H1 (cell line): Measurements from ENCODE around the gene EPSTI1. TPM values are rescaled to one million over a fixed set of nuclear protein-coding genes. Genes with fewer than 3 reads are reported as not detected.

Source experiments
- CTCF ChIA-PET: fragments of 300-600 bp; sonication (Branson Sonifier 250); formaldehyde crosslinking; loops from one replicate; lab custom pipeline; 2021; ENCODE audit not compliant: partially characterized antibody; lab: Charles Lee
- POLR2A ChIA-PET: fragments of 300-600 bp; sonication (Branson Sonifier 250); formaldehyde crosslinking; loops from one replicate; lab custom pipeline; 2021; ENCODE audit warnings: inconsistent platforms; ENCODE audit not compliant: partially characterized antibody; lab: Charles Lee
- DNase-seq, 2 experiments: peaks; one replicate each; pipeline versions ENCODE4 v3.0.0 to v3.0.0-alpha.2; 2010 to 2022; ENCODE audit warnings: low spot score in 2 of 2, low read depth in 1 of 2, mixed read lengths in 1 of 2
- FAIRE-seq: peaks from 2 replicates; lab custom pipeline; 2011; peaks lifted over from hg19 to GRCh38; lab: Jason Lieb, UNC
- H2AFZ ChIP-seq: 2 replicates; pipeline ENCODE4 v1.8.1; 2012; ENCODE audit warnings: low read length, inconsistent platforms
- H2AK5ac ChIP-seq: 2 replicates; pipeline ENCODE4 v1.6.1; 2013; ENCODE audit warnings: low read depth, low read length
- H2BK120ac ChIP-seq: replicated peaks from 2 replicates; pipeline ENCODE3; 2013; ENCODE audit warnings: low read depth, low read length, inconsistent platforms
- H2BK12ac ChIP-seq: 2 replicates; pipeline ENCODE4 v1.6.1; 2013; ENCODE audit warnings: low read depth, low read length
- H2BK15ac ChIP-seq: 2 replicates; pipeline ENCODE4 v1.6.1; 2013; ENCODE audit warnings: low read length
- H2BK20ac ChIP-seq: 2 replicates; pipeline ENCODE4 v1.6.1; 2013; ENCODE audit warnings: low read length
- H2BK5ac ChIP-seq: 2 replicates; pipeline ENCODE4 v1.6.1; 2013; ENCODE audit warnings: low read depth, low read length
- H3K14ac ChIP-seq: 2 replicates; pipeline ENCODE4 v1.6.1; 2013; ENCODE audit warnings: inconsistent platforms; ENCODE audit not compliant: insufficient read length
- H3K18ac ChIP-seq: 2 replicates; pipeline ENCODE4 v1.6.1; 2013; ENCODE audit warnings: low read length; ENCODE audit errors: extremely low read depth
- H3K23ac ChIP-seq: 2 replicates; pipeline ENCODE4 v1.6.1; 2013; ENCODE audit warnings: inconsistent platforms; ENCODE audit not compliant: insufficient read length
- H3K23me2 ChIP-seq: 2 replicates; pipeline ENCODE4 v1.6.1; 2013; ENCODE audit warnings: low read depth, low read length
- H3K27ac ChIP-seq: 2 replicates; pipeline ENCODE4 v1.6.1; 2011; ENCODE audit warnings: low read depth, low read length, inconsistent platforms
- H3K27me3 ChIP-seq, 4 experiments: replicated peaks in 1 of 4; 1 replicate in 1 of 4; 2 replicates in 3 of 4; pipeline versions ENCODE4 v1.6.1 to v1.8.1; 2011 to 2013; ENCODE audit warnings: low read length in 3 of 4, mild to moderate bottlenecking in 3 of 4, inconsistent platforms in 2 of 4, mixed read lengths in 2 of 4, moderate library complexity in 1 of 4; ENCODE audit not compliant: control insufficient read depth in 3 of 4, insufficient read depth in 3 of 4; ENCODE audit errors: extremely low read depth in 1 of 4
- H3K36me3 ChIP-seq, 4 experiments: 2 replicates each; pipeline versions ENCODE4 v1.6.1 to v1.8.1; 2011 to 2013; ENCODE audit warnings: mild to moderate bottlenecking in 4 of 4, low read length in 3 of 4, moderate library complexity in 2 of 4, control low read depth in 1 of 4, inconsistent platforms in 1 of 4; ENCODE audit not compliant: insufficient read depth in 4 of 4, control insufficient read depth in 2 of 4
- H3K4ac ChIP-seq: replicated peaks from 2 replicates; pipeline ENCODE3; 2013; ENCODE audit warnings: low read length, low read depth, mixed read lengths, inconsistent platforms; ENCODE audit not compliant: insufficient read length
- H3K4me1 ChIP-seq, 4 experiments: replicated peaks in 1 of 4; 1 replicate in 1 of 4; 2 replicates in 3 of 4; pipeline versions ENCODE4 v1.6.1 to v1.8.1; 2011 to 2013; ENCODE audit warnings: low read length in 3 of 4, inconsistent platforms in 2 of 4, mixed read lengths in 1 of 4; ENCODE audit not compliant: insufficient read depth in 4 of 4, control insufficient read depth in 3 of 4
- H3K4me2 ChIP-seq, 2 experiments: 2 replicates each; pipeline versions ENCODE4 v1.6.1 to v1.8.1; 2011 to 2013; ENCODE audit warnings: low read depth in 2 of 2, low read length in 2 of 2, control low read depth in 1 of 2, inconsistent platforms in 1 of 2, mild to moderate bottlenecking in 1 of 2; ENCODE audit not compliant: insufficient read depth in 1 of 2
- H3K4me3 ChIP-seq, 4 experiments: fragments of 200-600, 300-600 bp in 1 of 4; sonication (generic), shearing (Covaris generic), sonication (Bioruptor Twin) in 1 of 4; 2 replicates each; pipeline versions ENCODE4 v1.5.1 to v1.8.1; 2011 to 2016; ENCODE audit warnings: low read length in 4 of 4, low read depth in 3 of 4, control low read depth in 2 of 4, inconsistent platforms in 2 of 4, mild to moderate bottlenecking in 2 of 4, mixed read lengths in 1 of 4, moderate library complexity in 1 of 4; ENCODE audit not compliant: insufficient read depth in 2 of 4; ENCODE audit errors: extremely low read depth in 1 of 4
- H3K56ac ChIP-seq: replicated peaks from 2 replicates; pipeline ENCODE3; 2013; ENCODE audit warnings: low read depth, mild to moderate bottlenecking, mixed read lengths, low read length, inconsistent platforms; ENCODE audit not compliant: insufficient read length
- H3K79me1 ChIP-seq: 2 replicates; pipeline ENCODE4 v1.6.1; 2013; ENCODE audit warnings: low read depth, low read length, control low read depth
- H3K79me2 ChIP-seq, 2 experiments: 2 replicates each; pipeline versions ENCODE4 v1.6.1 to v1.8.1; 2012 to 2013; ENCODE audit warnings: low read length in 2 of 2, mild to moderate bottlenecking in 2 of 2, inconsistent platforms in 1 of 2; ENCODE audit not compliant: insufficient read depth in 2 of 2, control insufficient read depth in 1 of 2
- H3K9ac ChIP-seq, 4 experiments: replicated peaks in 1 of 4; 1 replicate in 1 of 4; 2 replicates in 3 of 4; pipeline versions ENCODE4 v1.6.1 to v1.8.1; 2011 to 2013; ENCODE audit warnings: low read depth in 3 of 4, low read length in 3 of 4, control low read depth in 2 of 4, mild to moderate bottlenecking in 2 of 4, moderate library complexity in 2 of 4, inconsistent platforms in 1 of 4; ENCODE audit errors: extremely low read depth in 1 of 4
- H3K9me3 ChIP-seq, 2 experiments: 2 replicates each; pipeline versions ENCODE4 v1.6.1 to v1.8.1; 2012 to 2013; ENCODE audit warnings: mild to moderate bottlenecking in 2 of 2, moderate library complexity in 2 of 2, control low read depth in 1 of 2, inconsistent platforms in 1 of 2, low read depth in 1 of 2, low read length in 1 of 2, mixed read lengths in 1 of 2; ENCODE audit not compliant: insufficient read depth in 2 of 2
- H4K20me1 ChIP-seq, 2 experiments: replicated peaks in 1 of 2; 2 replicates each; pipeline versions ENCODE3 to v1.8.1; 2011 to 2013; ENCODE audit warnings: inconsistent platforms in 2 of 2, low read length in 2 of 2, mild to moderate bottlenecking in 1 of 2; ENCODE audit not compliant: insufficient read depth in 2 of 2, control insufficient read depth in 1 of 2
- H4K5ac ChIP-seq: 2 replicates; pipeline ENCODE4 v1.6.1; 2013; ENCODE audit warnings: low read length, low read depth, mixed read lengths, inconsistent platforms; ENCODE audit not compliant: insufficient read length
- H4K8ac ChIP-seq: 2 replicates; pipeline ENCODE4 v1.8.0; 2013; ENCODE audit warnings: mild to moderate bottlenecking, moderate library complexity, low read length, inconsistent platforms; ENCODE audit not compliant: insufficient read depth; ENCODE audit errors: extremely low read depth
- H4K91ac ChIP-seq: replicated peaks from 2 replicates; pipeline ENCODE3; 2013; ENCODE audit warnings: low read length, mixed read lengths, inconsistent platforms; ENCODE audit not compliant: insufficient read length
- BCL11A ChIP-seq, 2 experiments: IDR thresholded peaks; one replicate each; pipeline ENCODE4 v1.6.1; 2011; ENCODE audit warnings: low read depth in 2 of 2, low read length in 2 of 2, mild to moderate bottlenecking in 2 of 2
- CREB1 ChIP-seq: IDR thresholded peaks from 2 replicates; pipeline ENCODE4 v1.6.1; 2012; ENCODE audit warnings: inconsistent platforms
- GABPA ChIP-seq: IDR thresholded peaks from 2 replicates; pipeline ENCODE4 v1.6.1; 2011; ENCODE audit warnings: mild to moderate bottlenecking, low read length, moderate library complexity, borderline replicate concordance; ENCODE audit not compliant: insufficient read depth
- JUN ChIP-seq: IDR thresholded peaks from 2 replicates; pipeline ENCODE4 v1.6.1; 2011; ENCODE audit warnings: low read depth, mild to moderate bottlenecking, improper control_type of control experiment, low read length
- JUND ChIP-seq: IDR thresholded peaks from 2 replicates; pipeline ENCODE4 v1.6.1; 2011; ENCODE audit warnings: mild to moderate bottlenecking, improper control_type of control experiment, low read length
- KDM1A ChIP-seq: fragments of 200-600, 300-600 bp; sonication (generic); IDR thresholded peaks from 2 replicates; pipeline ENCODE4 v1.7.1; 2016; ENCODE audit warnings: mild to moderate bottlenecking, low read length, borderline replicate concordance
- KDM5A ChIP-seq: fragments of 200-600 bp; IDR thresholded peaks from 2 replicates; pipeline ENCODE4 v1.7.1; 2012; ENCODE audit warnings: mild to moderate bottlenecking, low read length, inconsistent platforms, mixed read lengths
- MAFK ChIP-seq: IDR thresholded peaks from 2 replicates; pipeline ENCODE4 v1.6.1; 2012; ENCODE audit warnings: low read depth, mild to moderate bottlenecking, improper control_type of control experiment, low read length
- NRF1 ChIP-seq: IDR thresholded peaks from 2 replicates; pipeline ENCODE4 v1.6.1; 2011; ENCODE audit warnings: mild to moderate bottlenecking, low read depth, low read length, improper control_type of control experiment
- PHF8 ChIP-seq: fragments of 200-600 bp; sonication (generic); conservative IDR thresholded peaks from 2 replicates; pipeline ENCODE4 v1.7.1; 2012; ENCODE audit warnings: low read depth, mild to moderate bottlenecking, inconsistent platforms, low read length, moderate library complexity
- RXRA ChIP-seq: IDR thresholded peaks from 2 replicates; pipeline ENCODE4 v1.6.1; 2011; ENCODE audit warnings: low read depth, mild to moderate bottlenecking, low read length, moderate library complexity; ENCODE audit not compliant: insufficient read depth
- SIRT6 ChIP-seq: IDR thresholded peaks from one replicate; pipeline ENCODE4 v1.7.1; 2012; ENCODE audit warnings: low read length, inconsistent platforms
- TAF1 ChIP-seq: IDR thresholded peaks from 2 replicates; pipeline ENCODE4 v1.6.1; 2011; ENCODE audit warnings: mild to moderate bottlenecking, low read depth, low read length
- TAF7 ChIP-seq: optimal IDR thresholded peaks from 2 replicates; pipeline ENCODE3; 2011; ENCODE audit warnings: low read depth, mild to moderate bottlenecking, inconsistent platforms, low read length, moderate library complexity, borderline replicate concordance
- WGBS, 2 experiments: shearing (Covaris generic) in 1 of 2; methylation state at CpG; one replicate each; pipeline versions ENCODE4 v1.1.6 to v1.1.7; 2013 to 2015; ENCODE audit warnings: low lambda C conversion rate in 2 of 2, mixed read lengths in 2 of 2, inconsistent platforms in 1 of 2, low coverage in 1 of 2, missing lambda C conversion rate in 1 of 2; ENCODE audit not compliant: insufficient replicate concordance in 2 of 2, insufficient coverage in 1 of 2, insufficient read length in 1 of 2; ENCODE audit errors: extremely low coverage in 1 of 2, missing lambda C conversion rate in 1 of 2; 5-methylcytosine and 5-hydroxymethylcytosine counted together
- polyA plus RNA-seq, 7 experiments: library from polyadenylated mRNA; depleted of rRNA in 3 of 7; stranded (reverse) in 5 of 7; unstranded in 2 of 7; fragments of >200 nt in 5 of 7; fragments of 200-250 nt in 2 of 7; gene quantifications; 1 replicate in 5 of 7; 2 replicates in 1 of 7; 4 replicates in 1 of 7; pipeline versions ENCODE4 v1.2.1 to v1.2.3, GENCODE V29; 2011 to 2013; ENCODE audit warnings: missing spikeins in 2 of 7, mixed read lengths in 2 of 7
- total RNA-seq: library from RNA; stranded (reverse); fragmentation: NEBNext Ultra II Directional; extraction: Animal tissue kit (Norgen Biotek cat#: 25700); gene quantifications from 2 replicates; pipeline ENCODE4 v1.2.1, GENCODE V29; 2021

The EPSTI1 gene
- total and polyA plus RNA-seq, 2 of the 8 experiments (the other 6 are each of a cell fraction or from before 2014, with no cell fraction given): 0.23 to 0.37 TPM

GRCh38 chr13:43006893-43007631, 15.0 kb upstream of the EPSTI1 start:
- no peak overlapping the region for H3K56ac ChIP-seq
- no peak overlapping the region for H3K9ac ChIP-seq
- peak overlapping the region; percentile 49; the same call in 1 of the 2 replicates for H2AFZ ChIP-seq
- FAIRE-seq: no peak
- H3K14ac ChIP-seq: no peak overlapping the region
- no peak overlapping the region for H2AK5ac ChIP-seq
- no peak for DNase-seq
- no peak overlapping the region for H3K4me3 ChIP-seq
- H2BK15ac ChIP-seq: no peak overlapping the region
- H3K4ac ChIP-seq: no peak overlapping the region
- no peak overlapping the region for H3K4me2 ChIP-seq
- H2BK5ac ChIP-seq: no peak overlapping the region
- WGBS, 2 experiments: 73% methylated on average over 3 of the region's 3 CpGs; no CpG with 5 or more reads in 1 of the 2 experiments
- no peak overlapping the region for H4K91ac ChIP-seq
- CTCF ChIA-PET: interaction anchor here (0.8 to 1.5 kb wide), 3 partner anchors 9 to 37 kb away, joined by 3 to 4 read pairs (median 4); no protein-coding TSS in a partner anchor
- peaks cover 0 to 4% (median 0%) of the 10 kb centered on the region in 4 experiments; a peak in 2 of 7 replicates for H3K4me1 ChIP-seq
- H2BK20ac ChIP-seq: no peak overlapping the region
- no peaks in the 10 kb centered on the region for H4K20me1 ChIP-seq
- H3K23me2 ChIP-seq: no peaks in the 10 kb centered on the region
- no peak overlapping the region for H3K23ac ChIP-seq
- H3K79me1 ChIP-seq: no peaks in the 10 kb centered on the region
- H3K27me3 ChIP-seq: no peaks in the 10 kb centered on the region
- H2BK12ac ChIP-seq: peak overlapping the region; percentile 46; the same call in 1 of the 2 replicates
- POLR2A ChIA-PET: no interaction called here
- no peak overlapping the region for H3K18ac ChIP-seq
- H3K79me2 ChIP-seq: no peaks in the 10 kb centered on the region
- H3K36me3 ChIP-seq: no peaks in the 10 kb centered on the region
- H3K27ac ChIP-seq: no peak overlapping the region
- H4K8ac ChIP-seq: no peak overlapping the region
- no peak overlapping the region for H2BK120ac ChIP-seq
- H3K9me3 ChIP-seq: no peaks in the 10 kb centered on the region
- no peak overlapping the region for H4K5ac ChIP-seq
- TF ChIP-seq RXRA (no peak), TAF1 (no peak), MAFK (no peak), NRF1 (no peak), JUN (no peak), SIRT6 (no peak), CREB1 (no peak), JUND (no peak), TAF7 (no peak), PHF8 (no peak), KDM5A (no peak), KDM1A (no peak), BCL11A (IDR thresholded peaks at IDR 0.05; ENCODE audit: low read depth in 2 of 2, low read length in 2 of 2) (no peak), GABPA (no peak)
